Heart right ventricle (tissue), 16 donors: ENCODE results near the gene TRABD2A. TPM values are rescaled to one million over a fixed set of nuclear protein-coding genes. Genes with fewer than 3 reads are reported as not detected.

ENCODE experiments used
- ATAC-seq, 8 donors: fragments of 200-7000 bp; cut with Tn5 transposase; one replicate each; pipeline ENCODE4 v1.9.1; 2020; ENCODE audit warnings: mild to moderate bottlenecking in 8 of 8, moderate library complexity in 8 of 8, moderate number of reproducible peaks in 1 of 8
- DNase-seq, 2 donors: peaks; one replicate each; pipeline ENCODE4 v3.0.0-alpha.2; 2020
- H3K27ac ChIP-seq, 10 donors: fragments of 200-600 bp; sonication (generic) in 2 of 10; one replicate each; pipeline versions ENCODE4 v1.5.0 to v1.8.0; 2020 to 2022; ENCODE audit warnings: mild to moderate bottlenecking in 3 of 10
- H3K27me3 ChIP-seq, 7 donors: fragments of 200-600 bp; one replicate each; pipeline ENCODE4 v1.8.0; 2021 to 2022; ENCODE audit warnings: mild to moderate bottlenecking in 2 of 7
- H3K36me3 ChIP-seq, 9 donors: fragments of 200-600 bp; sonication (generic) in 1 of 9; one replicate each; pipeline versions ENCODE4 v1.5.0 to v1.8.0; 2020 to 2022; ENCODE audit warnings: mild to moderate bottlenecking in 2 of 9
- H3K4me1 ChIP-seq, 9 donors: fragments of 200-600 bp; sonication (generic) in 1 of 9; one replicate each; pipeline versions ENCODE4 v1.5.0 to v1.8.0; 2020 to 2022; ENCODE audit warnings: mild to moderate bottlenecking in 4 of 9
- H3K4me3 ChIP-seq, 10 donors: fragments of 200-600 bp; sonication (generic) in 2 of 10; one replicate each; pipeline versions ENCODE4 v1.5.0 to v1.8.0; 2020 to 2022; ENCODE audit warnings: mild to moderate bottlenecking in 7 of 10, moderate library complexity in 2 of 10
- H3K9me3 ChIP-seq, 11 donors: fragments of 200-600 bp in 10 of 11; sonication (generic) in 2 of 11; one replicate each; pipeline versions ENCODE4 v1.5.0 to v1.8.0; 2013 to 2022; ENCODE audit warnings: mild to moderate bottlenecking in 2 of 11, control low read depth in 1 of 11, moderate library complexity in 1 of 11
- WGBS, 2 donors: extraction: QIAGEN DNeasy Blood & Tissue Kit; methylation state at CpG; one replicate each; pipeline ENCODE4 v1.1.7; 2013; ENCODE audit warnings: inconsistent platforms in 1 of 2; 5-methylcytosine and 5-hydroxymethylcytosine counted together
- intact Hi-C, 10 donors: fragments of 100-400 bp; cut with DNase I; formaldehyde crosslinking; loops; one replicate each; pipeline versions ENCODE4 v1.11.1 to v1.14.2; 2022
- long read RNA-seq, 3 donors: library from polyadenylated mRNA; unstranded; transcript quantifications; one replicate each; pipeline ENCODE4 v2.0.0, GENCODE V29; 2020 to 2021
- polyA plus RNA-seq, 2 donors: library from polyadenylated mRNA; stranded (reverse); fragments of 200-250 nt; gene quantifications; one replicate each; pipeline ENCODE4 v1.2.3, GENCODE V29; 2013
- total RNA-seq, 10 donors: library from RNA; stranded (reverse); fragmentation: NEBNext Ultra II Directional in 3 of 10; extraction: Animal tissue kit (Norgen Biotek cat#: 25700) in 3 of 10; gene quantifications; one replicate each; pipeline versions ENCODE4 v1.2.1 to v1.2.4, GENCODE V29; 2021 to 2023
- TF ChIP-seq, protein P1 (sequence below), 9 donors: fragments of 200-600 bp; sonication (generic) in 2 of 9; IDR thresholded peaks; one replicate each; pipeline versions ENCODE4 v1.5.0 to v1.8.0; 2021 to 2022; ENCODE audit warnings: antibody characterized with exemption in 9 of 9, mild to moderate bottlenecking in 5 of 9, moderate library complexity in 1 of 9
- donor health status: Arrhythmogenic right ventricular cardiomyopathy.
- donor health status: ischemic (EF 13 %, LVEDD 7.1; RV severe dilation, severe dysfunction).
- donor health status: healthy with polysubstance abuse.
- donor health status: DM: no; HTN: yes; CAD: no.
- donor health status: DM: no; HTN: no; CAD: no.
- donor health status: ischemic (EF 25% LVEDD 6.9; RV normal size, moderate dysfunction).
- donor health status: ischemic (EF 25% LVEDD 5.7; RV mildly dilated, moderate dysfunction).
- donor health status: healthy.
- donor health status: DM: yes; HTN: yes; CAD: no.
- donor health status: Ischemic cardiomyopathy.
- donor health status: ischemic (EF 35%, LVEDD 5.7; RV mildly dilated, moderate dysfunction).
- donor health status: nonischemic (EF 11% LVEDD 7.7; RV severe dilation, severe dysfunction).
- donor health status: DM: yes; HTN: yes; CAD: no.
- donor health status: PGD.
- donor health status: ischemic (EF 29% LVEDD 5.4; RV normal size, mild dysfunction).
- donor health status: nonischemic (EF 23%, LVEDD 6.1; RV moderate dilation, normal function).

Gene TRABD2A, protein sequence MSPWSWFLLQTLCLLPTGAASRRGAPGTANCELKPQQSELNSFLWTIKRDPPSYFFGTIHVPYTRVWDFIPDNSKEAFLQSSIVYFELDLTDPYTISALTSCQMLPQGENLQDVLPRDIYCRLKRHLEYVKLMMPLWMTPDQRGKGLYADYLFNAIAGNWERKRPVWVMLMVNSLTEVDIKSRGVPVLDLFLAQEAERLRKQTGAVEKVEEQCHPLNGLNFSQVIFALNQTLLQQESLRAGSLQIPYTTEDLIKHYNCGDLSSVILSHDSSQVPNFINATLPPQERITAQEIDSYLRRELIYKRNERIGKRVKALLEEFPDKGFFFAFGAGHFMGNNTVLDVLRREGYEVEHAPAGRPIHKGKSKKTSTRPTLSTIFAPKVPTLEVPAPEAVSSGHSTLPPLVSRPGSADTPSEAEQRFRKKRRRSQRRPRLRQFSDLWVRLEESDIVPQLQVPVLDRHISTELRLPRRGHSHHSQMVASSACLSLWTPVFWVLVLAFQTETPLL
- total RNA-seq (1 to 10 TPM in 3 of 10 donors, under 1 TPM in 7; 0.34 to 2.0 (median 0.55) TPM), polyA plus RNA-seq (1 to 10 TPM in 1 of 2 donors, under 1 TPM in 1; 0.97 to 1.5 TPM)
- long read RNA-seq, donor 1, partial matches to known transcripts: 0 of 2 reads
- long read RNA-seq, donor 1, other reads (novel, unspliced or antisense): 2 of 2 reads
- long read RNA-seq, donor 2, partial matches to known transcripts: 0 of 1 reads
- long read RNA-seq, donor 2, other reads (novel, unspliced or antisense): 0 of 1 reads
- long read RNA-seq, donor 3, partial matches to known transcripts: 0 of 2 reads
- long read RNA-seq, donor 3, other reads (novel, unspliced or antisense): 0 of 2 reads

DNA sequence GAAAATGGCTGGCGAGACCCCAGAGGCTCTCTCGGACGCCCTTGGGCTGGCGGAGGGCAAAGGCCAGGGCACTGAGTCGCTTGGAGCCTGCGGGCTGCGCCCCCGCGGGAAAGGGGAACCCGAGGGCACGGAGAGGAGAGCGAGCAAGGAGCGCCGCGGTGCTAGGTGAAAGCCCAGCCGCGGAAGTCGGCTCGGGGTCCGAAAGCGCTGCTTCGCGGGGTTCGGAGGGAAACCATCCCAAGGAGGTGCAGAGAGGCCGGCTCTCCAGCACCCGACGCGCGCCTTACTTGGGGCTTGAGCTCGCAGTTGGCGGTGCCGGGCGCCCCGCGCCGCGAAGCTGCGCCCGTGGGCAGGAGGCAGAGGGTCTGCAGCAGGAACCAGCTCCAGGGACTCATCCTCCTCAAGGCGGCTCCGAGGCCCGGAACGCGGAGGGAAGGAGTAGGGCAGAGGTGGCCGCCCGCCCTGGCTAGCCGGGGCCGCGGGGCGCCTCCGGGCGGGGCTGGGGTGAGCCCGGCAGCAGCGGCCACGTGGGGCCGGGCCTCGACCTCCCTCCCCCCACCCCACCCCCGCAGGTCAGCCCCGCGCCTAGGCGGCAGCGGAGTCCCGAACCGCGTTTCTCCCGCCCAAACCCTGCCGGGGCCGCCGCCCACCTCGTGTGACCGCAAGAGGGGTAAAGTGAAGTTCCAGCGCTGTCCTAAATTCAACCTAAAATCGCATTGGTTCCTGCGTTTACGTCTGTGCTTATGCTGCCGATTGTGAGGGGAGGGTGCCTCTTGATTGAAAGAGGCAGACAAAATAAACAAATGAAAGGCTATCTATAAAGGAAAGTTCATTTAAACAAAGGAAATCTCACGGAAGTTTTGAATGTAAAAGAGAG, at the start of gene TRABD2A:
Gene TRABD2A (minus strand): TSS at position 440 of the 877 bp plus-strand sequence. CDS start 45 bp downstream, at position 395.
- H3K27ac ChIP-seq: peak within 1 kb of the TSS in 1 of 10 donors; percentile 71
- H3K27me3 ChIP-seq: peaks cover 5 to 55% (median 26%) of the 10 kb centered on the region in 7 donors
- DNase-seq (no peak), ATAC-seq (peak; percentile 23 to 61 (median 30))
- no peaks in the 10 kb centered on the region for H3K9me3 ChIP-seq
- peaks cover 8 to 30% (median 20%) of the 10 kb centered on the region in 9 donors for H3K4me1 ChIP-seq
- TF ChIP-seq, protein P1, sequence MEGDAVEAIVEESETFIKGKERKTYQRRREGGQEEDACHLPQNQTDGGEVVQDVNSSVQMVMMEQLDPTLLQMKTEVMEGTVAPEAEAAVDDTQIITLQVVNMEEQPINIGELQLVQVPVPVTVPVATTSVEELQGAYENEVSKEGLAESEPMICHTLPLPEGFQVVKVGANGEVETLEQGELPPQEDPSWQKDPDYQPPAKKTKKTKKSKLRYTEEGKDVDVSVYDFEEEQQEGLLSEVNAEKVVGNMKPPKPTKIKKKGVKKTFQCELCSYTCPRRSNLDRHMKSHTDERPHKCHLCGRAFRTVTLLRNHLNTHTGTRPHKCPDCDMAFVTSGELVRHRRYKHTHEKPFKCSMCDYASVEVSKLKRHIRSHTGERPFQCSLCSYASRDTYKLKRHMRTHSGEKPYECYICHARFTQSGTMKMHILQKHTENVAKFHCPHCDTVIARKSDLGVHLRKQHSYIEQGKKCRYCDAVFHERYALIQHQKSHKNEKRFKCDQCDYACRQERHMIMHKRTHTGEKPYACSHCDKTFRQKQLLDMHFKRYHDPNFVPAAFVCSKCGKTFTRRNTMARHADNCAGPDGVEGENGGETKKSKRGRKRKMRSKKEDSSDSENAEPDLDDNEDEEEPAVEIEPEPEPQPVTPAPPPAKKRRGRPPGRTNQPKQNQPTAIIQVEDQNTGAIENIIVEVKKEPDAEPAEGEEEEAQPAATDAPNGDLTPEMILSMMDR (IDR thresholded peaks at IDR 0.05): no peak
- intact Hi-C loops: loop anchor here in 7 of 10 donors (5.0 to 10.0 kb wide), 3 partner anchors 46 to 386 kb away; no protein-coding TSS in a partner anchor
- H3K4me3 ChIP-seq: peak within 1 kb of the TSS; percentile 27 to 69 (median 55)
- H3K36me3 ChIP-seq: no peaks in the 10 kb centered on the region
- 1% methylated on average over 63 to 77 of the region's 77 CpGs for WGBS, 2 donors

DNA sequence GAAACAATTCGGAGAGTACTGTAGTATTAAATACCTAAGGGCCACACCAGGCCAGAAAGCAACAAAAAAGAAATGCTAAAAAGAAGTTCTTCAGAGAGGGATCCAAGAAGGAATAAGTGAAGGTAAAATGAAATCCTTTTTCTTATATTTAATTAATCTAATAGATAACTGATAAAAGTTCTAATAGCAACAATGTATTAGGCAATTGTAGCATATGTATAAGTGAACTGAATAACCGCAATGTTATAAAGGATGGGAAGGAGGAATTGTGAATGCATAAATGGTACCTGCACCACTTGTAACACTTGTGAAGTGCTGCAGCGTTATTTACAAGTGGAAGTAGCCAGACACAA, 46.4 kb upstream of the TRABD2A start:
- WGBS, 2 donors: 41 to 45% methylated on average over 3 of the region's 3 CpGs
- Histone ChIP-seq H3K4me1 (peaks cover 6 to 38% (median 23%) of the 10 kb centered on the region in 9 donors), H3K27ac (no peak overlapping the region), H3K27me3 (no peaks in the 10 kb centered on the region), H3K9me3 (no peaks in the 10 kb centered on the region), H3K4me3 (peak overlapping the region in 2 of 10 donors; percentile 46 to 52), H3K36me3 (no peaks in the 10 kb centered on the region)
- TF ChIP-seq, protein P1 (IDR thresholded peaks at IDR 0.05): peak in 2 of 9 donors; percentile 2 to 4
- intact Hi-C loops: loop anchor here in 7 of 10 donors (1.0 to 10.0 kb wide), 11 partner anchors 28 to 435 kb away; partner anchors contain the start of genes TRABD2A (in 3 of the 7) and KCMF1 (in 1 of the 7)
- DNase-seq (no peak), ATAC-seq (no peak)

DNA sequence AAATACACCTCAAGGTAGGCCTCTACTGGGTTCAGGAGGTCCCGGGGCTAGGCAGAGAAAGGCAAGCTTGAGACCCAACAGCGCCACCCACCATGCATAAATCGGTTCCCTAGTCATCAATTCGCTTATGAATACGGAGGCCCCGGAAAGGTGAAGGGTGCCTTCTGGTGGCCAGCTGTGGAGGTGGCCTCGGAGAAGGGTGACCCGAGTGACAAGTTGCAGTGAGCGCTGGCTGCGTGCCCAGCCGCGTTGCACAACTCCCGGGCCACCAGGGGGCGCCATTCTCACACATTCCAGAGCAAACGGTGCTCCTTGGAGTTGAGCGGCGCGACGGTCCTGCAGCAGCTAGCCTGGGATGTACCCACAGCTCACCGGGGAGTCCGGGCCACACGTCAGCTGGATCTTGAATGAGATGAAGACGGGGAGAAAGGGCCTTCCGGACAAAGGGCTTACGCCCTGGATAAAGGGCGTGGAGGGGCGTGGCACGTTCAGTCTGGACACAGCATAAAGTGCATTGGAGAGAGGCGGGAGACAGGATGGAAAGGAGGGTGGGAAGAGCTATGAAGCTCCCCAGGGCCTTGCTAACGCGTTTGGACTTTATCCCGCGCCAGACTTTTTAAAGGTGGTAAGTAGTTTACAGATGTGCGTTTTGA, 45.0 kb upstream of the TRABD2A start:
- TF ChIP-seq, protein P1 (IDR thresholded peaks at IDR 0.05): peak; percentile 95 to 100 (median 99)
- no peaks in the 10 kb centered on the region for H3K36me3 ChIP-seq
- peak overlapping the region in 9 of 10 donors; percentile 4 to 52 (median 44) for H3K4me3 ChIP-seq
- 5% methylated on average over 34 of the region's 34 CpGs for WGBS, 2 donors
- peak; percentile 96 to 97 for DNase-seq
- H3K4me1 ChIP-seq: peaks cover 6 to 38% (median 23%) of the 10 kb centered on the region in 9 donors
- no peaks in the 10 kb centered on the region for H3K27me3 ChIP-seq
- H3K27ac ChIP-seq: peak overlapping the region in 9 of 10 donors; percentile 29 to 91 (median 83)
- ATAC-seq: peak; percentile 79 to 91 (median 86)
- intact Hi-C loops: loop anchor here in 7 of 10 donors (1.0 to 10.0 kb wide), 12 partner anchors 21 to 434 kb away; partner anchors contain the start of genes TRABD2A (in 3 of the 7), TMSB10 (in 2 of the 7) and KCMF1 (in 1 of the 7)
- no peaks in the 10 kb centered on the region for H3K9me3 ChIP-seq
